Spleen (tissue), 11 donors: ENCODE data around the gene FUT7. TPM values are rescaled to one million over a fixed set of nuclear protein-coding genes. Genes with fewer than 3 reads are reported as not detected.

ENCODE experiments used
- DNase-seq: peaks from one replicate; pipeline ENCODE4 v3.0.0-alpha.2; 2020
- H3K27ac ChIP-seq, 8 donors: fragments of 200-600 bp; sonication (generic) in 7 of 8; 1 replicate in 4 of 8; 2 replicates in 4 of 8; pipeline versions ENCODE4 v1.5.0 to v1.8.0; 2016 to 2021; ENCODE audit warnings: inconsistent platforms in 4 of 8, mild to moderate bottlenecking in 4 of 8, moderate library complexity in 1 of 8
- H3K27me3 ChIP-seq, 7 donors: fragments of 200-600 bp; sonication (generic) in 6 of 7; replicated peaks in 1 of 7; 1 replicate in 4 of 7; 2 replicates in 3 of 7; pipeline versions ENCODE4 v1.5.0 to v1.8.0; 2016 to 2021; ENCODE audit warnings: inconsistent platforms in 3 of 7, mild to moderate bottlenecking in 1 of 7
- H3K36me3 ChIP-seq, 6 donors: fragments of 200-600 bp; sonication (generic) in 5 of 6; 1 replicate in 4 of 6; 2 replicates in 2 of 6; pipeline versions ENCODE4 v1.5.0 to v1.8.0; 2016 to 2021; ENCODE audit warnings: inconsistent platforms in 2 of 6
- H3K4me1 ChIP-seq, 6 donors: fragments of 200-600 bp; sonication (generic) in 5 of 6; 1 replicate in 3 of 6; 2 replicates in 3 of 6; pipeline versions ENCODE4 v1.5.0 to v1.8.0; 2016 to 2021; ENCODE audit warnings: inconsistent platforms in 3 of 6
- H3K4me3 ChIP-seq, 8 donors: fragments of 200-600 bp; sonication (generic) in 7 of 8; 1 replicate in 4 of 8; 2 replicates in 4 of 8; pipeline versions ENCODE4 v1.5.0 to v1.8.0; 2016 to 2021; ENCODE audit warnings: inconsistent platforms in 4 of 8, mild to moderate bottlenecking in 4 of 8, moderate library complexity in 2 of 8
- H3K9me3 ChIP-seq, 8 donors: fragments of 200-600 bp; sonication (generic) in 7 of 8; 1 replicate in 4 of 8; 2 replicates in 4 of 8; pipeline versions ENCODE4 v1.5.0 to v1.8.0; 2016 to 2021; ENCODE audit warnings: inconsistent platforms in 4 of 8
- POLR2A ChIP-seq, 3 donors: fragments of 450-650 bp; IDR thresholded peaks; one replicate each; pipeline ENCODE4 v1.5.1; 2017; ENCODE audit warnings: antibody characterized with exemption in 3 of 3, mild to moderate bottlenecking in 1 of 3
- POLR2AphosphoS5 ChIP-seq, 3 donors: sonication (generic); formaldehyde crosslinking; IDR thresholded peaks; one replicate each; pipeline ENCODE4 v1.5.1; 2017; ENCODE audit warnings: antibody characterized with exemption in 3 of 3
- WGBS, 5 donors: extraction: QIAGEN DNeasy Blood & Tissue Kit in 3 of 5; methylation state at CpG; one replicate each; pipeline versions ENCODE4 v1.1.5 to v1.1.7; 2013 to 2018; 5-methylcytosine and 5-hydroxymethylcytosine counted together
- intact Hi-C: fragments of 100-400 bp; cut with DNase I; formaldehyde crosslinking; loops from one replicate; pipeline ENCODE4 v1.15.0; 2023; ENCODE audit warnings: low total_unique reads
- polyA plus RNA-seq, 3 donors: library from polyadenylated mRNA; stranded (reverse); fragments of 200-250 nt; gene quantifications; one replicate each; pipeline ENCODE4 v1.2.1, GENCODE V29; 2013
- total RNA-seq, 7 donors: library from RNA; depleted of rRNA in 3 of 7; stranded (reverse); fragments of >200 nt in 3 of 7; fragmentation: NEBNext Ultra II Directional in 4 of 7; extraction: Animal tissue kit (Norgen Biotek cat#: 25700) in 4 of 7; gene quantifications; one replicate each; pipeline versions ENCODE4 v1.1.0 to v1.2.1, GENCODE V29; 2016 to 2021
- TF ChIP-seq, protein P1 (sequence below), 11 experiments: fragments of 200-600 bp in 7 of 11; fragments of 450-650 bp in 4 of 11; sonication (generic) in 4 of 11; IDR thresholded peaks in 8 of 11; conservative IDR thresholded peaks in 3 of 11; 1 replicate in 7 of 11; 2 replicates in 4 of 11; pipeline versions ENCODE4 v1.4.0 to v1.8.0; 2016 to 2021; ENCODE audit warnings: antibody characterized with exemption in 11 of 11, inconsistent platforms in 4 of 11, mild to moderate bottlenecking in 1 of 11
- donor health status: healthy with polysubstance abuse.
- donor health status: DM: no; HTN: no; CAD: no; lungs with moderate emphysema.
- donor health status: DM: no; HTN: no; CAD: no.
- donor health status: Bipolar disorder and iron deficiency.
- donor health status: healthy.
- donor health status: DM: no; HTN: no; CAD: no.
- donor health status: DM: yes; HTN: yes; CAD: no.

Gene FUT7
- total and polyA plus RNA-seq, 10 donors: 4.0 to 14.9 (median 6.3) TPM

DNA sequence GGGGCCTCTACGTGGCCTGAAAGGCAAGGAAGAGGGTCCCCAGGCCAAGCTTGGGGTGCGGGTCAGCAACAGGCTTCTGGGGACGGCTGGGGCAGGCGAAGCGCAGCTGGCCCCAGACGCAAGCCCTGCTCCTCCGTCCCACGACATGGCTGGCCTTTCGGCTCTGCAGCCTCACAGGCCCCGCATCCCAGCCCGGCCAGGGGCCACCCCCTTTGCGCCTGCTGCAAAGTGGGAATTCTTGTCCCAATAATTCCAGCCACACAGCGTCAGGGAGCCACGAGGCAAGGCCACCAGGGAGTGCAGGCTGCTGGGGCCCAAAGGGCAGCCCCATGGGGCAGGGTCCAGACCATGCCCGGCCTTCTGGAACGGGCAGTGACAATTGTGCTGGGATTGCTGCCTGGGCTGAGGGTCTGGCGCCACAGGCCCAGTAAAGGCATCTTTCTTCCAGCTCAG is 23.1 kb upstream of the FUT7 start:
- intact Hi-C loops: no loop called here
- H3K4me3 ChIP-seq: no peak overlapping the region
- H3K36me3 ChIP-seq: no peaks in the 10 kb centered on the region
- H3K4me1 ChIP-seq: peaks cover 12 to 49% (median 28%) of the 10 kb centered on the region in 6 donors
- no peaks in the 10 kb centered on the region for H3K9me3 ChIP-seq
- TF ChIP-seq, protein P1, sequence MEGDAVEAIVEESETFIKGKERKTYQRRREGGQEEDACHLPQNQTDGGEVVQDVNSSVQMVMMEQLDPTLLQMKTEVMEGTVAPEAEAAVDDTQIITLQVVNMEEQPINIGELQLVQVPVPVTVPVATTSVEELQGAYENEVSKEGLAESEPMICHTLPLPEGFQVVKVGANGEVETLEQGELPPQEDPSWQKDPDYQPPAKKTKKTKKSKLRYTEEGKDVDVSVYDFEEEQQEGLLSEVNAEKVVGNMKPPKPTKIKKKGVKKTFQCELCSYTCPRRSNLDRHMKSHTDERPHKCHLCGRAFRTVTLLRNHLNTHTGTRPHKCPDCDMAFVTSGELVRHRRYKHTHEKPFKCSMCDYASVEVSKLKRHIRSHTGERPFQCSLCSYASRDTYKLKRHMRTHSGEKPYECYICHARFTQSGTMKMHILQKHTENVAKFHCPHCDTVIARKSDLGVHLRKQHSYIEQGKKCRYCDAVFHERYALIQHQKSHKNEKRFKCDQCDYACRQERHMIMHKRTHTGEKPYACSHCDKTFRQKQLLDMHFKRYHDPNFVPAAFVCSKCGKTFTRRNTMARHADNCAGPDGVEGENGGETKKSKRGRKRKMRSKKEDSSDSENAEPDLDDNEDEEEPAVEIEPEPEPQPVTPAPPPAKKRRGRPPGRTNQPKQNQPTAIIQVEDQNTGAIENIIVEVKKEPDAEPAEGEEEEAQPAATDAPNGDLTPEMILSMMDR (IDR thresholded peaks at IDR 0.05 in 8 of 11, conservative IDR thresholded peaks at IDR 0.05 in 3 of 11): no peak
- no peak for TF ChIP-seq POLR2AphosphoS5 (IDR thresholded peaks at IDR 0.05)
- no peak for TF ChIP-seq POLR2A (IDR thresholded peaks at IDR 0.05)
- H3K27me3 ChIP-seq: peaks cover 5 to 55% (median 46%) of the 10 kb centered on the region in 7 donors
- 85 to 92% (median 90%) methylated on average over 8 to 17 of the region's 17 CpGs for WGBS, 5 donors
- H3K27ac ChIP-seq: no peak overlapping the region
- no peak for DNase-seq

DNA sequence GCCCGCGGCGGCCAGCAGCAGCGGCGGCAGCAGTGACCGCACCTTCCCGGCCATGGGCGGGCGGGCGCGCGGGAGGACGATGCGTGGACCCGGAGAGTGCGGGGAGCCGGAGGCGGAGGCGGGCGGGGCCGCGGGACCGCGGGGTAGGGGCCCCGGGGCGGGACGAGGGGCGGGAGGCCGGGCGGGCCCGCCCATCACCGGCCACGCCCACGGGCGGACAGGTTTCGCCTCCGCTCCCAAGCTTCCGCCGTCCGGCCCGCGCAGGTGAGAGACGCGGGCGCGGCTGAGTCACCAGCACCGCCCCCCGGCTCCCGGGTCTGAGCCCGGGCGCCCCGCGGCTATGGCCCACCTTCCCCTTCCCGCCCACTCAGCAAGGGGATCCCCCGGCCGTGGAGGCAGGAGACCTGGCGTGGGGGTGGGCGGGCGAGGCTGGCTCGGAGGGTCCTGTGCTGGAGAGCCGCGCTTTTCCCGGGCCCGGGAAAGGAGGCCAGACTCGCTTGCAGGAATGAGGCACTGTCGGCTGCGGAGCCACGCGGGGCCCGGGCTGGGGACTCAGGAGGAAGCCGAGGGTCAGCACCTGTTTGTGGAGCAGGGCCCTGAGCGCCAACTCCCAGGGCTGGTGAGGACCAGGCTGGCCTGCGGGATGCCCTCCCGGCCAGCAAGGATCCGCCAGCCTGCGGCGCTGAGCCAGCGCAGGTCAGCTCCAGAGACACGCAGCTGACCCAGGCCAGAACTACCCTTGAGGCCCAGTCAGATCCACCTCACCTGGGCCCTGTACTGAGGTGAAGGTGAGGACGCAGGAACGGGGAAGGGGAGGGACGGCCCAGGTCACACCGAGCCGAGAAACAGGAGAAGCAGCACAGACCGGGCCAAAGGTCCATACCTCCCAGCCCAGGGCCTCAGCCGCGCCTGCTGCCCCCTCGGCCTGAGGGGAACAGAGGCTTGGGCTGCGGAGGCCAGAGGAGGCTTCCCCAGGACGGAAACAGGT is 22.4 kb upstream of the FUT7 start, which contains the start of gene ENTPD2:
Gene ENTPD2 (minus strand): TSS at position 118 of the 988 bp plus-strand sequence. CDS start 64 bp downstream, at position 54.
- no peaks in the 10 kb centered on the region for H3K36me3 ChIP-seq
- H3K27ac ChIP-seq: no peak within 1 kb of the TSS
- no peak for TF ChIP-seq POLR2A (IDR thresholded peaks at IDR 0.05)
- TF ChIP-seq POLR2AphosphoS5 (IDR thresholded peaks at IDR 0.05): no peak
- TF ChIP-seq, protein P1 (IDR thresholded peaks at IDR 0.05 in 8 of 11, conservative IDR thresholded peaks at IDR 0.05 in 3 of 11): no peak
- no peak for DNase-seq
- H3K9me3 ChIP-seq: no peaks in the 10 kb centered on the region
- 19 to 71% (median 21%) methylated on average over 22 to 90 of the region's 90 CpGs for whole genome bisulfite sequencing, 5 donors
- H3K4me3 ChIP-seq: peak within 1 kb of the TSS; percentile 25 to 66 (median 38)
- intact Hi-C loops: no loop called here
- peaks cover 8 to 62% (median 53%) of the 10 kb centered on the region in 7 donors for H3K27me3 ChIP-seq
- H3K4me1 ChIP-seq: peaks cover 12 to 55% (median 32%) of the 10 kb centered on the region in 6 donors

DNA sequence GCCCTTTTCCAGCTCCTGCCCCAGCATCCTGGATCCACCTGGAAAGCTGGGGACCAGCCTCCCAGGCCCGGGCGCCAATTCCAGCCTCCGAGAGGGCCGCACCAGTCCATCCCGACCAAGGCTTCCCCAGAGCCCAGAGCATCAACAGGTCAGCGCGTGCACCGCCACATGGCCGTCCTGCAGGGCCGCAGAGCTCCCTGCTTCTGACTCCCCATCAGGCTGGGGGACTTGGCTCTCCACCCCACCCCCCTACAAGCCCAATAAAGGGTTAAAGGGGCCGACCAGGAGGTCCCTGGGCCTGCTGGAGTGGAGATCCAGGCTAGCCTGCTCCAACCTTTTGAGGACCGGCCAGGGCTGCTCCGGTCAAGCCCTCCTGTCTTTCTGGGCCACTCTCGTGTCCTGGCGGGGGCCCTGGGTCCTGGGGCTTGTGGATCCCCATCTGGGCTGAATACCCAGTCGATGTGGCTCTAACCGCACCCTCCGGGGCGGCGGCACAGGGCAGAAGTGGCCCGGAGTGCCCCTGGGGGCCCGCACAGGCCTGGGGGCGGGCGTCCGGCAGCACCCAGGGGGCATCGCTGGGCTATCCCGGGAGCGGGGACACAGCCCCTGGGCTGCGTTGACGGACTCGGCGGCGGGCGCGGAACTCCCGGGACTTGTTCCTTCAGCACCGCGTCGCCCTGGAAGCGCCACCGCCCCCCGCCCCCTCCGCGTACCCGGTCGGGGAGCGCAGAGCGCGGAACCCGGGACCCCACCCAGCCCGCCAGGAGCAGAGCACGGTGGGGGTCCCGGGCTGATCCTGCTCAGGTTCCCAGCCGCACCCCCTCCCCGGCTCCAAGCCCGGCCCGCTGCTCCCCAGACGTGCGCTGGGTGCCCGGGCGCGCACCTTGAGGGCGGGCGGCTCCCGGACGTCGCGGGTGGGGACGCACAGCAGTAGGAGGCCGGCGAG is 21.4 kb upstream of the FUT7 start:
- Histone ChIP-seq H3K4me1 (peaks cover 12 to 57% (median 34%) of the 10 kb centered on the region in 6 donors), H3K36me3 (no peaks in the 10 kb centered on the region), H3K9me3 (no peaks in the 10 kb centered on the region), H3K27ac (no peak overlapping the region), H3K4me3 (peak overlapping the region; percentile 25 to 66 (median 38)), H3K27me3 (peaks cover 12 to 72% (median 62%) of the 10 kb centered on the region in 7 donors)
- intact Hi-C loops: no loop called here
- TF ChIP-seq, protein P1 (IDR thresholded peaks at IDR 0.05 in 8 of 11, conservative IDR thresholded peaks at IDR 0.05 in 3 of 11): no peak
- no peak for TF ChIP-seq POLR2A (IDR thresholded peaks at IDR 0.05)
- TF ChIP-seq POLR2AphosphoS5 (IDR thresholded peaks at IDR 0.05): no peak
- DNase-seq: no peak
- WGBS, 5 donors: 13 to 33% (median 13%) methylated on average over 17 to 71 of the region's 71 CpGs
